Activated CD4-positive, alpha-beta T cell treated with anti-CD3 and anti-CD28 coated beads, Interleukin-10, Interleukin-2, amounts not matched to agents 100 ng/mL and 50 ng/mL, durations not matched to agents 16 hours and 8 hours (primary cell): ENCODE results near the gene DEPDC5.

Experiments
- DNase-seq: peaks from one replicate; pipeline ENCODE4 v3.0.0-alpha.2; 2020

The DEPDC5 gene

GRCh38 chr22:31929167-31929930 is 175.5 kb downstream of the DEPDC5 start:
- no peak for DNase-seq

- no peak for DNase-seq
Measured at GRCh38 chr22:31932863-31933262, 179.0 kb downstream of the DEPDC5 start.

GRCh38 chr22:31933406-31933805 is 179.6 kb downstream of the DEPDC5 start:
- no peak for DNase-seq

GRCh38 chr22:31933816-31934482 is 180.1 kb downstream of the DEPDC5 start:
- DNase-seq = no peak

GRCh38 chr22:31935961-31936635 is 182.3 kb downstream of the DEPDC5 start:
- DNase-seq = no peak

GRCh38 chr22:31937341-31937740 is 183.5 kb downstream of the DEPDC5 start:
- no peak for DNase-seq

- DNase-seq = no peak
Measured at GRCh38 chr22:31938296-31938695, 184.5 kb downstream of the DEPDC5 start.

GRCh38 chr22:31940506-31940905 is 186.7 kb downstream of the DEPDC5 start:
- DNase-seq = no peak

- no peak for DNase-seq
Measured at GRCh38 chr22:31942091-31942490, 188.3 kb downstream of the DEPDC5 start.

GRCh38 chr22:31943206-31943977 is 189.6 kb downstream of the DEPDC5 start:
- DNase-seq = no peak

- DNase-seq = peak; percentile 96
Measured at GRCh38 chr22:31943978-31944699, 190.3 kb downstream of the DEPDC5 start, which contains the start of gene YWHAH. TSS of gene YWHAH (plus strand) at chr22:31944535. CDS start at chr22:31944734, 199 bp downstream.

GRCh38 chr22:31944700-31945442 is 191.1 kb downstream of the DEPDC5 start:
- DNase-seq = peak; percentile 46

GRCh38 chr22:31945443-31945855 is 191.6 kb downstream of the DEPDC5 start:
- DNase-seq = peak; percentile 39

GRCh38 chr22:31945971-31946680 is 192.3 kb downstream of the DEPDC5 start:
- DNase-seq = no peak

- DNase-seq = peak; percentile 56
Measured at GRCh38 chr22:31947296-31947695, 193.5 kb downstream of the DEPDC5 start.

GRCh38 chr22:31948002-31948401 is 194.2 kb downstream of the DEPDC5 start:
- DNase-seq = no peak

- DNase-seq = no peak
Measured at GRCh38 chr22:31950226-31950625, 196.4 kb downstream of the DEPDC5 start.

- peak; percentile 57 for DNase-seq
Measured at GRCh38 chr22:31951194-31952093, 197.6 kb downstream of the DEPDC5 start.

- DNase-seq = no peak
Measured at GRCh38 chr22:31952094-31952401, 198.2 kb downstream of the DEPDC5 start.

- no peak for DNase-seq
Measured at GRCh38 chr22:31952472-31952871, 198.7 kb downstream of the DEPDC5 start.
